GM13976 (cell line): ENCODE data around the gene CSF3.

Source experiments
- DNase-seq: peaks from one replicate; pipeline ENCODE4 v3.0.0; 2012; ENCODE audit warnings: low spot score
- CTCF ChIP-seq: IDR thresholded peaks from 2 replicates; pipeline ENCODE4 v1.5.1; 2012; ENCODE audit warnings: borderline replicate concordance, mild to moderate bottlenecking; ENCODE audit not compliant: insufficient read depth; ENCODE audit errors: extremely low read depth, missing control alignments, control extremely low read depth
- in situ Hi-C: fragments of 300-500 bp; cut with MboI; formaldehyde crosslinking; loops from one replicate; pipeline ENCODE4 v1.12.0; 2022; ENCODE audit warnings: low sequenced_read_pairs, mixed read lengths, inconsistent platforms; ENCODE audit not compliant: unreplicated experiment

CSF3 gene

GRCh38 chr17:39980351-39981206 lies 34.7 kb upstream of the CSF3 start, which contains the start of gene PSMD3:
Gene PSMD3, plus strand, starts transcription at chr17:39980807. Its CDS starts 164 bp downstream, at chr17:39980971.
- in situ Hi-C loops, result no loop called here
- peak; percentile 73 for TF ChIP-seq CTCF
- peak; percentile 96 for DNase-seq

GRCh38 chr17:39981207-39981741 lies 34.0 kb upstream of the CSF3 start:
- in situ Hi-C loops, result no loop called here
- TF ChIP-seq CTCF, result peak; percentile 0

DNA sequence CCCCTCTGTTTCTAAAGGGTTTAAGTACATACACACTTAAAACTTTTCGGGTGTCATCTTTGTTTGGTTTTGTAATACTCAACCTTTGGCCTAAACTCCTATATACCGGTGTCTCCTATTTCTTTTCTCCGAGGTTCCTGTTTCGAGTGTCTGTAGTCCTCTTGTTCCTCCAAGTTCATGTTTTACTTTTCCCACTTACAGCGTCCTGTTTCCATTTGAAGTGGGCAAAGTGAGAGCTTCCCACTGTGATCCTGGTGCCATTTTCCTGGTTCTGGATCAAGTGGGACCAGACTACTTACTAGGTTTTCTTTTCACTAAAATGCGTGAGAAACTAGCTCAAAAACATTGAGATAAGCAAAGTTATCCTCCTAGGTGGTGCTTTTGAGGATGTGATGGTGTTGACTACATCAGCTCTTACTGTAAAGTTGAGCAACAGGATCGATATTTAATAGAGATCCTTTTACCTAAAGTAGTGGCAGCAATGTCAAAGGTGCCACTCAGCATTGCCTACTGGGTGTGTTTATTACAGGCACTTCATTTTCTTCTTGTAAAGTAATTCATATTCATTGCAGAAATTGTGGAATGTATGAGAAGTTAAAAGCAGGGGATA lies 33.4 kb upstream of the CSF3 start:
- in situ Hi-C loops, result no loop called here
- DNase-seq, result no peak
- no peak for TF ChIP-seq CTCF

More at GRCh38 chr17:39981207-39981741, 34.0 kb upstream of the CSF3 start:
- DNase-seq, result no peak

GRCh38 chr17:39988206-39988810 lies 26.9 kb upstream of the CSF3 start:
- no peak for TF ChIP-seq CTCF
- in situ Hi-C loops, result no loop called here
- no peak for DNase-seq

DNA sequence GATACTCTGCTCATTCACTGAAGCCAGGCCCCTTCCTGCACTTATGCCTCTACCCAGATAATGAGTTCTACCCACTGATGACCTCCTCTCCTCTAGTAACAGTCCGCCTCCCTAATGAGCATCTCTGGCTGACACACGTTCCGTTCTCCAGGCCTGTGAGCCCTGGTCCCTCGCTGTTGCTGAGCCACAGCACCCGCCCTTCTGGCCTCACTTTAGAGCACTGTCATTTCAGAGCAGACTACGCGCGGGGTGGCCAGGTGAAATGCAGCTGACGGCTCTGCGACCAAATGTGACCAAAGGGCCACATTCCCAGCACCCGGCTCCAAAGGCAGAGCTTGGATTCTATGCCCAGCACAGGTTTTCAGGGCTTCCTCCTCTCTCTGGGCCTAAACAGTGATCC lies 20.8 kb upstream of the CSF3 start:
- DNase-seq, result no peak
- in situ Hi-C loops, result no loop called here
- no peak for TF ChIP-seq CTCF

GRCh38 chr17:39995438-39995837 lies 19.8 kb upstream of the CSF3 start:
- DNase-seq, result no peak
- in situ Hi-C loops, result no loop called here
- no peak for TF ChIP-seq CTCF
